HG03520 (cell line): ENCODE measurements around the gene GLYATL1B.
A peak's percentile ranks its signal among the peaks of the same experiment; 100 is the strongest.
"Not testable (repeated sequence)": the region's sequence is repeated elsewhere in the genome, so short reads cannot be mapped to it uniquely, and the experiment has no call there.

Experiments used
- ATAC-seq: cut with Tn5 transposase; IDR thresholded peaks from one replicate; pipeline ENCODE4 v1.9.1; 2021; ENCODE audit warnings: mild to moderate bottlenecking, moderate library complexity; ENCODE audit not compliant: unreplicated experiment

Gene GLYATL1B, protein sequence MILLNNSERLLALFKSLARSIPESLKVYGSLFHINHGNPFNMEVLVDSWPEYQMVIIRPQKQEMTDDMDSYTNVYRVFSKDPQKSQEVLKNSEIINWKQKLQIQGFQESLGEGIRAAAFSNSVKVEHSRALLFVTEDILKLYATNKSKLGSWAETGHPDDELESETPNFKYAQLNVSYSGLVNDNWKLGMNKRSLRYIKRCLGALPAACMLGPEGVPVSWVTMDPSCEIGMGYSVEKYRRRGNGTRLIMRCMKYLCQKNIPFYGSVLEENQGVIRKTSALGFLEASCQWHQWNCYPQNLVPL

DNA sequence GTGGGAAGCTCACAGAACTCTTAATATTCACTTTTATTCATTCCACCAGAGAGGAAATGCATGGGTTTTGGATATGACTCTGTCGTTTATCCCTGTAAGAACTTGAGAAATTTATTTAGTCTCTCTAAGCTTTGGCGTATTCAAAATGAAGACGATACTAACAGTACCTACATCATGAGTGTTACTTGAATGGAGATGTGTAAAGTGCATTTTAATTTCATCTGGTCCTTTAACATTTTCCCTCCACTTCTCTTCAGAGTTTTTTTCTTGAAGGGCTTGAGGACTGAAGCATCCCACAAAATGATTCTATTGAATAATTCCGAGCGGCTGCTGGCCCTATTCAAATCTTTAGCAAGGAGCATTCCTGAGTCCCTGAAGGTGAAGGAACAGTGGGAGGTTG lies at the start of gene GLYATL1B:
Gene GLYATL1B (plus strand): TSS at position 301 of the 400 bp plus-strand sequence. CDS start 0 bp downstream, at position 301.
- ATAC-seq: not testable (repeated sequence)

DNA sequence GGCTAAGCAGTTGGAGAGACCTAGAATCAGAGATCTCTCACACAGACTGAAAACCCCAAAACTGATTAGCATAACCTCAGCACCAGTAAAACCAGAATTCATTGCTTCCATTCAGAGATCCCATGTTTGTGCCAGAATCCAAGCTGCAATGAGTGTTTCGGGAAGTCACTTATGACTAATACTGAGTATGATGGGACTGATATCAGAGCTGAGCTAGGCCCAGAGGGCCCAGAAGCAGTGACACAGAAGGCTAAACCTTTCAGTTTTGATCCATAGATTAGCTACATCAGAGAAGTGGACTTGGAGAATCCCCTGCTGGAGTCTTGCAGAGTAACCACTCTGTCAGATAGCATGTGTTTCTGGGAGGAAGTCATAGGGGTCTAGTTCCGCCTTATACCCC lies 49.6 kb upstream of the GLYATL1B start:
- ATAC-seq: not testable (repeated sequence)

DNA sequence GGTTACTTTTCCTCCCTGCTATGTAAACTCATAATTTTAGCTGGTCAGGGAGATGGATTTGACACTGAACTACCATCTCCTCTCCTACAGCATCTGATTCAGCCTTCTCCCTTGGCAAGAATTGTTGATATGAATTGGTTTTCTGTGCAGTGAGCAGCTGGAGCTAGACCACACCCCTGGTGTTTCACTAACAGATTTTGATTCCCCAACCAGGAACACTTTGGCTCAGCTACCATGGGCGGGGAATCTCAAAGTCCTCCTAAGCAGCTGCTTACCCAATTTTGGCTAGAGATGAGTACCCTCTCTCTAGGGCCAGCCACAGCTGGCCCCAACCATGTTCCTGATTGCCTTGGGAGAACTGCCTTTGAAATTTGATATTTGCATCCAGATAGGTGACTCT lies 48.7 kb upstream of the GLYATL1B start:
- ATAC-seq: not testable (repeated sequence)

DNA sequence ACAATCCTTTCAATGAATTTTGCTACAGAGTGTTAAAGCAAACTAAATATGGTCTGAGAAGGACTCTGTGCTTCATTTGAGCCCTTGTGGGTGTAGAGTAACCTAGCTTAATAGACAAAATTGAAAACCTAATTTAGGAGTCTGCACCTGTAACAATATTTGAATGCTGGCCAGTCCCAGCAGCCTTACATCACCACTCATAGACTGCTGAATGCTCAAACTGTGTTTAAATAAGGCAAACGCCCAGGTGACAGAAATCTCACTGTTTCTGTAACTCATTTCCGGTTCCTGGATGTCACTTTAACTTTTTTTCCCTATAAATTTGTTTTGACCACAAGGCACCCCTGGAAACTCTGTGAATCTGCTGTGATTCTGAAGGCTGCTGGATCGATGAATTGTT lies 45.5 kb upstream of the GLYATL1B start:
- no peak for ATAC-seq

DNA sequence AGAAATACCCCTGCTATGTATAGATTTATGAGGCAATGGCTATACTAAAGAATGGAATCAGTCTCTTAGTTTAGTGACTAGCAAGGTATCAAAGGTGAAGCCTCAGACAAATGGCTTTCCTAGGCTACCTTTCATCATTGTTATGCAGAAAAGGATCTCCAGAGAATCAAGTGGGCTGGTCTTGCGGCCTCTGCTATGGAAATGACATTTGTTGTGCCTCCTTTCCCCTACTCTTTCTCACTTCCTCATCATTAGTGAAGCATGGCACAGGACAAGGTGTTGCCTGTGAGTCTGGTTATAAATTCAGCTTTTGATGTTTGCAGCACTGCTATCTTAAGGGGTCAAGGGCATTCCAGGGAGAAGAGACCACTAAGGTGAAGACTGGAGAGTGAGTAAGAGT lies 34.7 kb upstream of the GLYATL1B start:
- ATAC-seq: not testable (repeated sequence)

DNA sequence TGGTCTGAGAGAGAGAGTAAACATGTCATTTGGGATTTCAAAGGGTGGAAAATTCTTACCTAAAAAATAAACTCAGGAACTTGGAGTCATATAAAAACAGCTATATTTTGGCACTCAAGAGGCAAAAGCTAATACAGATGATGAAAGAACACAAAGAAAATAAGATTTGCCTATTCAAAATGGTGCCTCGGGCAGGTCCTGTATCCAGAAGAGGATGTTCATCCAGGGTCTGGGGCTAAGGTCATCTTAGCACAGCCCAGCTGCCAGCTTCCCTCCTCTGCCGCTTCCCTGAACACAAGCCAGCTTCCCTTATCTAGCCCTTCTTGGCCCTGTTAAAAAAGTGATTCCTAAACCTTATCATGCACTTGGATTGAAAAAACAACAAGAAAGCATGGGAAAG lies 33.8 kb upstream of the GLYATL1B start:
- not testable (repeated sequence) for ATAC-seq

DNA sequence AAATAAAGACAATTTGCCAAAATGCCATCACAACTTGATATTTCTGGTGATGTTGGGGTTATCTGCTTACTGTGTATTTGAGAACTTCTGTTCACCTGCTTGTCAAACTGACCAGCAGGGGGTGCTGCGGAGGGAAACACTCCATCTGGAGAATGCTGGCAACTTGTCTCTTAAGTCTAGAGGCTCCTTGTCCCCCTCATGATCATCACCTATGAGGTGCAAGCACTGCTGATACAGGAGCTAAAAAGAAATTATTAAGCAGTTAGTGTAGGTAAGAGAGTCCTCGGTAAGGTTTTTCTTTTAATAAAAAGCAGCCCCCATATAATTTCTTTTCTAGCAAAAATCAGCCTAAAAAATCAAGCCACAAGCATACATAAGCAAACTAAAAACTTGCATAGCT lies 32.7 kb upstream of the GLYATL1B start:
- ATAC-seq: peak; percentile 60

DNA sequence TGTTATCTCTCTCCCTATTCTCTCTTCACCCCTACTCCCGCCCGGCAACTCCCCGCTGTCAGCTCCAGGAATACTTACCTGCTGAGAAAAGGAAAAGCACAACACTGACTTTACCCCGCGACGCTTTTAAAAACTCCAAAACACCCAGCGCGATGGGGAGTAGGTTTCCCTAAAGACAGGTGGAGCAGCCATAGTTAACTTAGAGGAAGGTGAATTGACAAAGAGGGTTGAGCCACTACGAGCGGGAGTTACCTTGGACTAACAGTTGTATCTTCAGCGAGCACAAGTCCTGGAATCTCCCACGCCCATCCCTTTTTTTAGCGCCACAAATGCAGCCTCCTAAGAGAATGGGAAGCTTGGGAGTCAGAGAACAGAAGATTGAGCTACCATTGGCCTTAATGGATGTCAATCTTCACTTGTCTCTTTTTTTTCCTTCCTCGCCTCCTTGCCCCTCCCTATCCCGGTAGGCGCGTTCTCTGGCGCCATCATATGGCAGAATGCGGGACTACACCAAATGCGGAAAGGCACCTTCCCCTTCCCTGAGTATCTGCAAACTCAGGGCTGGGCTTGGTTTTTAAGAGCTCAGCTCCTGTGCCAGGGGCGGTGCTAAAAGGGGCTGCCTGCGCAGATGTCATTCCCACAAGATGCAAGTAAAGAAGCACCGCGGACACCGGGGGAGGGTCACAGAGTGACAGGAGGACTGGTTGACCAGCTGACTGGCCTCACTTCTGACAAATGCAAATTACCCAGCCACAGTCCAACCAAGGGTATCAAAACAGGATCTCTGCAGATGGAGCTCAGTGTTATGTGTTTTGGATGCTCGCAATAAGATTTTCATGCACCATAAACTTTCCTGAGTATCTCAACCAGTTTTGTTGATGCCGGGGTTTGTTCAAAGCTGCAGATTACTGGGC lies 27.7 kb upstream of the GLYATL1B start:
- peak; percentile 88 for ATAC-seq

DNA sequence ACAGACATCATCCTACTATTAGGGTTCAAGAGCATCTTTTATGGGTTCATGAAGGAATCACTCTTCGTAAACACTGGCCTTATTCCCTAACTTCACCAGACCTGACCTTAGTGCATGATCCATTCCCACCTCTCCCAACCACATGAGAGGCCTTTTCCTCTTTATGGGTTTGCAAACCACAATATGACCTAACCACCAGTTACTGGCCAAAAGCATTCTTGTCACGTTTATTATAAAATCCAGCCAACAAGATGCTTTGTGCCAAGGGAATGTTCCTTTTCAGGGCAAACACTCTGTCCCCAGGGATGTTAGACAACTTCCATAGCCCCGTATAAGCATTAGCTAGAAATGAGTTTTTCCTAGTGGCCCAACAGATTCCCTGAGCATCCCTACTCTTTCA lies 26.0 kb upstream of the GLYATL1B start:
- ATAC-seq: not testable (repeated sequence)

DNA sequence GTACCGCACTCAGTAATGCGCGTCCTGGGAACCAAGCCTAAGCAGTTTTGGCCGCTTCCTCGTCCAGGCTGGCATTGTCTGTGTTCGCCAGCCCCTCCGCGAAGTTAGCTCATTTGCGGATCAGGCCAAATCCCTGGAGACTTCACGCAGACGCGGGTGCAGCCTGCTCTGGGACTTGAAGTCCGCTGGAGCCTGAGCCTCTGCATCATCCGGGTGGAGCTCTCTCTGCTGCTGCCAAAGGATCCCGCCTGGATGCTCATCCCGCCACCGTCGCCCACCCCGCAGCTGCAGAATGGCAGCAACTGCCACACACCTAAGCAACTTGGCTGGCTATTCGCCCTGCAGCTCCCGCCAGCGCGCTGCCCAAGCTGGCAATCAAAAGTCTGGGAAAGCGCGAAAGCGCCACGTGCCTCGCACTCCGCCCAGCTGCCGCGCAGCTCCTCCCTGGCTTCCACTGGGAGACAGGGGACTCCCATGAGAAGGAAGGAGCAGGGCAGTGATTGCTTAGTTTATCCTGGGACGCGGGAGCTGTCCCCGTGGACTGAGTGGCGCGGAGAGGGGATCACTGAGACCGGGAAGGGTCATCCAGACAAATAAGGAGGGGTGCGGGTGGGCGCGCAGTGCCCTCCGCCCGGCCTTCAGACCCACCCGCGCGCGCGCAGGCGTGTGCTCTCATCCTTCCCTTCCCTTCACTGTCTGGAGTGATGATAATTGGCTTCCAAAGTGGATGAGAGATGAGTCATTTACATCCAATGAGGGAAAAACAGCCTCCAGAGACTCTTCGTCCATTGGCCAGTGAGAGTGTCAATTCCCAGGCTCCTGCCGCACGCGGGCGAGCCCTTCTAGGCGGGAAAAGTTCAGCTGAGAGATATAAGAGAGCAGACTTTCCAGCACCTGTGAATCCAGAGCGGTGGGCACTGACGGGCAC lies 23.2 kb upstream of the GLYATL1B start:
- no peak for ATAC-seq

DNA sequence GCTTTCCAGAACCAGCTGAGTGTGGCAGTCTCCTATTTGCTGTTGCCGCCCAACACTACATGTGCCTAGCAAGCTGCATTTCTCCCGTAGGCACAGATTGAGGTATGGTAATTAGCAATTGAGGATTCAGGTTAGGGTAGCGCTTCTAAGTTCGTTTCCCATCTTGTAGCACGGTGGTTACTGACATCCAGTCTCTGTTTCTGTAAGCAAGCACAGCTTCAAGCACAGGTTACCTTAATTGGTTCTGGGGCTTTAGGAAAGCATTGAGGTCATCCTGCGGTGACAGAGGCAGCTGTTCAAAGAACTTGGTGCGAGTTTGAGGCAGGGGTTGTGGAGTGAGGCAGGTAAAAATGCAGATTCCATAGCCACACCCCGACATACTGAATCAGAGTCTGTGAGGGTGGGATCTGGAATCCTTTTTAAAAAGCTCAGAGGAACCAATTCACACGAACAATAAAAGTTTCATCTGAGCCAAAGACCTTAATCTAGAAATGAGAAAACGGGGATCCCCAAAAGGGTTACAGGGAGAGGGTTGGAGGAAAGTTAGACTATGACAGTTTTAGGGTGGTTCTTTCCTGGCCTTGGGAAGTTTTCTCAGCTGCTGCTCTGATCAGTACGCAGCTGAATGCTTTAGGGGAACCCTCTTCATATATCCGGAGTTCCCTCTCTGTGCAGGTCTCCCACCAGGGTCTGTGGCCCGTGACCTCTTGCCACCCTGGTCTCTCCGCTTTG lies 21.9 kb upstream of the GLYATL1B start:
- ATAC-seq: peak; percentile 80

DNA sequence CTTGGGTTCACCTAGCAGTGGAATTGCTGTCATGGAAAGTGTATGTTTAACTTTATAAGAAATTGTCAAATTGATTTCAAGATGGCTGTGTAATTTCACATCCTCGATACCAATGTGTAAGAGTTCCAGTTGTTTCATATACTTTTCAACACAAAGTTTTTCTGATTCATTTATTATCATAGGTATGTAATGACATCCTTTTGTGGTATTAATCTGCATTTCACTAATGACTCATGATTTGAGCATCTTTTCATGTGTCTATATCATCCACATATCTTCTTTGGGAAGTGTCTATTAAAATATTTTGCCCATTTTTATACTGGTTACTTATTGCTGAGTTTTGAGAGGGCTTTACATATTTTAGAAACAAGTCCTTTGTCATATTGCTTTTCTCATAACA lies 17.0 kb upstream of the GLYATL1B start:
- no peak for ATAC-seq

DNA sequence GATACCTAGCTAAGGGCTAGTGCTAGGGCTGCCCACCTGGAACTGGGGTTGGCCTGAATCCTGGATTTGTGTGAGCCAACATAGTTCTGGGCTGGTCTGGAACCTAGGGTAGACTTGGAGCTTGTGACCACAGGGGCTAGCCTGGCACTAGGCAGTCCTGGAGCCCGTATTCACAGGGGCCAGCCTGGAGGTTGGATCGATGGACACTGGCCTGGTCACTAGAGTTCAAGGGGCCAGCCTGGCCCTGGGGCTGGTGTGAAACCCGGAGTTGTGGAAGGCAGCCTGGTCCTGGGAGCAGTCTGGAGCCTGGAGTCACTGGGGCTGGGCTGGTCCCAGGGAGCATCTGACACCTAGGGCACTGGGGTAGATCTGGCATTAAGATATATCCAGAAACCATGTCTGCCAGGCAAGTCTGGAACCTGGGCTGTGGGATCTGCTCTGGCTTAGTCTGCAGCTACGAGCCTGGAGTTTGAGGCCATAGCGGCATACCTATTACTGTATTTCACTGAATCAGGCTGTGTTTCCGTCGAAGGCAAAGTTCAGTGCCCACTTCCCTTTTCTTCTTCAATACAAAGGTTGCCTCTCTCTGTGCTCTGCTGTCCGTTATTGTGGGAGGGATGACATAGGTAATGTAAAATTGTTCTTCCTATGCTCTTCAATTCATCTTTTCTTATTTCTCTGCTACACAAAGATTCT lies 9.1 kb upstream of the GLYATL1B start:
- ATAC-seq: peak; percentile 96

DNA sequence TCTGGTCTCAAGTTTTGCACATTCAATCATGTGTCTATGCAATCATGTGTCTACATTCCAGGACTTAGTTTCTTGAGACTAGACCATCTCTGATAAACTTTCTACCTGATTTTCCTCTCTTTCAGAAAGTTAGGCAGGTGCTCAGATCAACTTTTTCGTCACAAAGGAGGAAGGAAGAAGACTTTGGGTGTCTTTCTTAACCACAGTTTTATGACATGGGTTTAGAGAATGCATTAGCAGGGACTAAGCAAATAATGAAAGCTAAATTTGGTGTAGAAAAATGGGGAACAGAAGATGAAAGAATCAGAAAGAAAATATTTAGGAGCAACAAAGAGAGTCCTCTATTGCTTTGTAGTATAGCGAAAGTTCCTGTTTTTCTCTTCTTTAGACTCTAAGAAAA lies 7.7 kb upstream of the GLYATL1B start:
- no peak for ATAC-seq

DNA sequence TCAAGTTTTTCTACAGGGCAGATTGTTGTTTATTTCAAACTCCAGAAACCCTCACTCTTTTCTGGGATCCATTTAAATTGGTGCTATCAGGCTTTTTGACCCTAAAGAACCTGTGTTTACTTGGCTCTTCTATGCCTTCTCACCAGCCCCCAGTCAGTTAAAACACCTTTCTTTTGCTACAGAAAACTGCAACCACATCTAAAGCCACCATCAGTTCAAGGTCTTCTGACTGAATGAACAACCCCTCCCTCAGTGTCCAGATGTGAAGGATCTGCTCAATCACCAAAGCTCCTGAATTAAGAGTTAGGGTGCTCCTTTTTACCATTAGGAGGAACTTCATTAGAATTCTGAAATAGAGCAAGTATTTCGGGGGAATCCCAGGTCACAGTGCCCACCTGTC lies 7.0 kb upstream of the GLYATL1B start:
- no peak for ATAC-seq

DNA sequence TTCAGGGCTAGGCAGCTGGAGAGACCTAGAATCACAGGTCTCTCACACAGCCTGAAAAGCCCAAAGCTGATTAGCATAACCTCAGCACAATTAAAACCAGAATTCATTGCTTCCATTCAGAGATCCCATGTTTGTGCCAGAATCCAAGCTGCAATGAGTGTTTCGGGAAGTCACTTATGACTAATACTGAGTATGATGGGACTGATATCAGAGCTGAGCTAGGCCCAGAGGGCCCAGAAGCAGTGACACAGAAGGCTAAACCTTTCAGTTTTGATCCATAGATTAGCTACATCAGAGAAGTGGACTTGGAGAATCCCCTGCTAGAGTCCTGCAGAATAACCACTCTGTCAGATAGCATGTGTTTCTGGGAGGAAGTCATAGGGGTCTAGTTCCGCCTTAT lies 5.7 kb upstream of the GLYATL1B start:
- not testable (repeated sequence) for ATAC-seq

DNA sequence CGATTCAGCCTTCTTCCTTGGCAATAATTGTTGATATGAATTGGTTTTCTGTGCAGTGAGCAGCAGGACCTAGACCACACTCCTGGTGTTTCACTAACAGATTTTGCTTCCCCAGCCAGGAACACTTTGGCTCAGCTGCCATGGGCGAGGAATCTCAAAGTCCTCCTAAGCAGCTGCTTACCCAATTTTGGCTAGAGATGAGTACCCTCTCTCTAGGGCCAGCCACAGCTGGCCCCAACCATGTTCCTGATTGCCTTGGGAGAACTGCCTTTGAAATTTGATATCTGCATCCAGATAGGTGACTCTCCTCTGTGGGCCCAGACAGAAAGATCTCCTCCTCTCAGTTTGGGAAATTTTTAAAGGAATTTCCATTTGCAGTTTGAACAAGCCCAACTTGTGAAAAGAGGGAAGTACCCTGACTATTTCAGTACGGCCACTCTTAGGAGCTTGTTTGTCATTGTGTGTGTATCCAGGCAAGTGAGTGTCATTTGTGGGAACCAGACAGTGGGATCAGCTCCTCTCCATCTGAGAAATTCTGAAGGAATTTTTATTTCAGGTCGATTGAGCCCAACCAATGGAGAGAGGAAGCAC lies 4.6 kb upstream of the GLYATL1B start:
- not testable (repeated sequence) for ATAC-seq

DNA sequence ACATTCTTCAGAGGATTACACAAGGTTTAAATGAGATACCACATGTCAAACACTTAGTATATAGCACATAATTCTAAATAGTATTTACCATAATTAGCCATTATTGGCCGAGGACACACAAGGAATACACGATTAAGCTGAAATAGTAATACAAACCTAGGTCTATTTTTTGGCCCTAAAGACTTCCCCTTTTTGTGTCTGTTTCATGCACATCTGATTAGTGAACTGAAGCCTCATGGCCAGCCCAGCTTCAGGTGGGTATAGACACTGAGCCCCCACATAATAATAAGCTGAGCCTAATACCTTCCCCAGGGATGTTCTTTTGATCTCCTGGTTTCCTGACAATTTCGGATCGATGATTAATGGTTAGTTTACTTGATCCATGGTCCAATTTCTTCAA lies 2.1 kb downstream of the GLYATL1B start:
- no peak for ATAC-seq

DNA sequence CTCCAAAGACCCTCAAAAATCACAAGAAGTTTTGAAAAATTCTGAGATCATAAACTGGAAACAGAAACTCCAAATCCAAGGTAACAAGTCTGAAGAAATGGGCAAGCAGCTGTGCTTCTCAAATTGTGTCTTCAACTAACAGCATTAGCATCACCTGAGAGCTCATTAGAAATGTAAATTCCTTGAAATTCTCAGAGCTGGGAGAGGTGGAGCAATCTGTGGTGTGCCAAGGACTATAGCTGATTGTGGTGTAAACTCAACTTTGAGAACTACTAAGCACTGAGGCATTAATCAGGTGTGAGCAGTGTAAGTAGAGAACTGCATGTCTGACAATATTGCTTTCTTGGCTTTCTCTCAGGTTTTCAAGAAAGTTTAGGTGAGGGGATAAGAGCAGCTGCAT lies 7.5 kb downstream of the GLYATL1B start:
- ATAC-seq: not testable (repeated sequence)
